GM12878 (cell line): ENCODE results near the gene VIPR1. TPM values are rescaled to one million over a fixed set of nuclear protein-coding genes. Genes with fewer than 3 reads are reported as not detected.

ENCODE experiments used
- ATAC-seq: fragments of 200-7000 bp; cut with Tn5 transposase; 3 replicates; pipeline ENCODE4 v1.9.1; 2020; ENCODE audit warnings: mild to moderate bottlenecking, moderate library complexity
- BruUV-seq: library from RNA; stranded (reverse); fragments of 400-500 nt; replicated peaks from 2 replicates; lab custom pipeline; 2021; lab: Mats Ljungman, UMichigan
- CTCF ChIA-PET: fragments of 300-600 bp; sonication (Branson Sonifier 250); formaldehyde crosslinking; extraction: SDS; loops from one replicate; lab custom pipeline; 2021; ENCODE audit warnings: inconsistent platforms; lab: Yijun Ruan, JAX
- POLR2A ChIA-PET: fragments of 350-600 bp; formaldehyde crosslinking; extraction: SDS; loops from one replicate; lab custom pipeline; 2021; ENCODE audit warnings: inconsistent platforms; lab: Charles Lee
- RAD21 ChIA-PET: fragments of 300-600 bp; sonication (Branson Sonifier 250); formaldehyde crosslinking; loops from one replicate; lab custom pipeline; 2023; ENCODE audit warnings: antibody characterized with exemption; ENCODE audit not compliant: unreplicated experiment; lab: Charles Lee
- SMC1A ChIA-PET: fragments of 300-600 bp; sonication (Branson Sonifier 250); formaldehyde crosslinking; loops from one replicate; lab custom pipeline; 2023; ENCODE audit not compliant: unreplicated experiment, uncharacterized antibody; lab: Charles Lee
- DNase-seq: peaks from one replicate; pipeline ENCODE4 v3.0.0-alpha.2; 2011; ENCODE audit warnings: low read depth, low spot score
- FAIRE-seq: peaks from 3 replicates; lab custom pipeline; 2011; peaks lifted over from hg19 to GRCh38; lab: Jason Lieb, UNC
- H2AFZ ChIP-seq: 2 replicates; pipeline ENCODE4 v1.6.0; 2011; ENCODE audit warnings: low read depth, low read length, control low read depth; ENCODE audit not compliant: control insufficient read depth
- H3K27ac ChIP-seq: 2 replicates; pipeline ENCODE4 v1.5.1; 2011; ENCODE audit warnings: control low read depth; ENCODE audit not compliant: control insufficient read depth, insufficient read depth
- H3K27me3 ChIP-seq, 2 experiments: replicated peaks in 1 of 2; 2 replicates each; pipeline versions ENCODE4 v1.6.0 to v1.6.1; 2011; ENCODE audit warnings: low read length in 1 of 2; ENCODE audit not compliant: control insufficient read depth in 2 of 2, insufficient read depth in 2 of 2
- H3K36me3 ChIP-seq, 2 experiments: 2 replicates each; pipeline ENCODE4 v1.5.1; 2011; ENCODE audit warnings: low read length in 1 of 2; ENCODE audit not compliant: control insufficient read depth in 2 of 2, insufficient read depth in 2 of 2
- H3K4me1 ChIP-seq: 2 replicates; pipeline ENCODE4 v1.6.1; 2011; ENCODE audit warnings: mild to moderate bottlenecking, low read length, moderate library complexity, mixed read lengths; ENCODE audit not compliant: control insufficient read depth, insufficient read depth
- H3K4me2 ChIP-seq: 2 replicates; pipeline ENCODE4 v1.6.0; 2011; ENCODE audit warnings: control low read depth; ENCODE audit not compliant: control insufficient read depth, insufficient read depth
- H3K4me3 ChIP-seq: fragments of 200-600 bp; sonication (generic); 2 replicates; pipeline ENCODE4 v1.5.1; 2016
- H3K79me2 ChIP-seq: 2 replicates; pipeline ENCODE4 v1.6.0; 2011; ENCODE audit warnings: low read length; ENCODE audit not compliant: control insufficient read depth, insufficient read depth
- H3K9ac ChIP-seq: 2 replicates; pipeline ENCODE4 v1.8.0; 2011; ENCODE audit warnings: low read length, control low read depth, mixed read lengths; ENCODE audit not compliant: control insufficient read depth, insufficient read depth
- H3K9me3 ChIP-seq: replicated peaks from 3 replicates; pipeline ENCODE4 v1.5.1; 2011; ENCODE audit warnings: mild to moderate bottlenecking, low read length; ENCODE audit not compliant: control insufficient read depth, insufficient read depth
- H4K20me1 ChIP-seq: 2 replicates; pipeline ENCODE4 v1.6.0; 2011; ENCODE audit not compliant: control insufficient read depth, insufficient read depth
- BCL11A ChIP-seq: IDR thresholded peaks from 2 replicates; pipeline ENCODE4 v1.6.1; 2011; ENCODE audit warnings: low read depth, low read length
- CEBPZ ChIP-seq: fragments of 150-350 bp; IDR thresholded peaks from 2 replicates; pipeline ENCODE4 v1.6.1; 2016; ENCODE audit warnings: low read depth, low read length
- JUND ChIP-seq: IDR thresholded peaks from 2 replicates; pipeline ENCODE4 v1.6.1; 2012; ENCODE audit warnings: low read depth, mild to moderate bottlenecking, low read length, improper control_type of control experiment, moderate library complexity
- MEF2B ChIP-seq: fragments of 450-650 bp; IDR thresholded peaks from 2 replicates; pipeline ENCODE4 v1.6.1; 2018; ENCODE audit warnings: mild to moderate bottlenecking, moderate library complexity; ENCODE audit not compliant: partially characterized antibody, poor library complexity, severe bottlenecking
- NR2F1 ChIP-seq: fragments of 450-650 bp; conservative IDR thresholded peaks from 2 replicates; pipeline ENCODE4 v1.6.1; 2017; ENCODE audit warnings: mild to moderate bottlenecking
- YY1 ChIP-seq: IDR thresholded peaks from 2 replicates; pipeline ENCODE4 v1.6.1; 2011; ENCODE audit warnings: low read depth, mild to moderate bottlenecking, low read length
- ZNF274 ChIP-seq: IDR thresholded peaks from one replicate; pipeline ENCODE4 v1.8.0; 2011; ENCODE audit not compliant: insufficient read length, insufficient read depth
- WGBS: methylation state at CpG from one replicate; pipeline ENCODE4 v1.1.6; 2016; ENCODE audit warnings: low lambda C conversion rate; ENCODE audit not compliant: insufficient replicate concordance, insufficient coverage; ENCODE audit errors: missing lambda C conversion rate; 5-methylcytosine and 5-hydroxymethylcytosine counted together
- in situ Hi-C: fragments of 300-500 bp; cut with MboI; formaldehyde crosslinking; loops from 9 replicates; pipeline ENCODE4 v1.14.3; 2018; ENCODE audit warnings: mixed read lengths
- intact Hi-C: fragments of 100-400 bp; cut with micrococcal nuclease; formaldehyde crosslinking; loops from one replicate; pipeline ENCODE4 v1.14.2; 2022; ENCODE audit not compliant: unreplicated experiment
- polyA plus RNA-seq, 11 experiments: library from polyadenylated mRNA; depleted of rRNA in 4 of 11; unstranded in 6 of 11; stranded (reverse) in 5 of 11; fragments of >200 nt; fragmentation: Nextera tagmentation in 4 of 11; fragmentation: Illumina TruSeq in 1 of 11; extraction: Ambion mirVana in 4 of 11; extraction: Trizol in 1 of 11; gene quantifications; 1 replicate in 1 of 11; 2 replicates in 10 of 11; pipeline versions ENCODE4 v1.2.1 to v1.2.3, GENCODE V29; 2011 to 2016; ENCODE audit warnings: inconsistent platforms in 2 of 11, missing spikeins in 2 of 11, low read depth in 1 of 11
- total RNA-seq, 4 experiments: library from RNA; depleted of rRNA in 3 of 4; stranded (reverse); fragments of >200 nt in 3 of 4; fragmentation: Illumina TruSeq in 1 of 4; extraction: Trizol in 1 of 4; gene quantifications; 2 replicates each; pipeline versions ENCODE4 v1.2.1 to v1.2.3, GENCODE V29; 2013 to 2021

Gene VIPR1
- total and polyA plus RNA-seq, 10 of the 15 experiments (the other 5 are each of a cell fraction or from before 2014, with no cell fraction given) = 0.03 to 0.28 (median 0.12) TPM; not detected in 6

DNA sequence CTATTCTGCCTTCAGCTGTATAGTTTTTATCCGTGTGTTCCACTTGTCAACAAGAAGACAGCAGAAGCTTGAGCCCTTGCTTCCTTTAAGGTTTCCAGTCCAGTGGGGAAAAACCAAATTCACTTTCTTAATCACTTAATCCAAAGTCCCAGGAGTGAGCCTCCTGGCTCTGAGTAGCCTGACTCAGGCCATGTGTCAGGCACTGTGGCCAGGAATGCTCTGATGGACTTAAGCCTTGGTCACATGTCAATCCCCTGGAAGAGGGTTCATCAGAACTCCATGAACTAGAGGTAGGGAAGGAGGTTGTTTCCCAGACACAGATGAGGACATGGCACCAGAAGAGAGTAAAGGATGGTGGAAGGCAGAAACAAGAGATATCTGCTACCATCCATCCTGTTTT is 8.8 kb downstream of the VIPR1 start (continued):
- TF ChIP-seq CEBPZ (no peak), JUND (no peak), BCL11A (no peak), YY1 (no peak)

DNA sequence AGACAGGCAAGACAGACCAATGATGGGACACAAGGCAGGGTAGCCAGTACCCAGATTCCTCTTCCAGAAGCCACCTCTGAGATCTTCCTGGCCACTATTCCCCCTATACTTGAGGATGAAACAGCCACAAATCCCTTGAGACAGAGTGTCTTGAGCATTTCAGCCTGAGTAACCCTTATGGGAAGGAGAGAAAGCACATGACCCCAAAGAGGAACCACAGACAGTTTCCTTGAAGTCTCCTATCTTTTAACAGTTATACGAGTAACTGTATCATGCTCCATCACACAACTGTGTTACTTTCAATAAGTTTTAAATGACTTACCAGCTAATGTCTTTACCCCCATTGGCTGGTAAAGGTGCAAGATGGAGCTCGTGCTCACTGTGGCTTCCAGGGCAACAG is 9.3 kb downstream of the VIPR1 start:
- H3K36me3 ChIP-seq = no peaks in the 10 kb centered on the region
- DNase-seq = no peak
- intact Hi-C loops (loop anchor here (1.0 kb wide), 1 partner anchor 30 kb away; no protein-coding TSS in a partner anchor), in situ Hi-C loops (no loop called here)
- H3K27me3 ChIP-seq = 0 out of 4 replicates have a peak, but pooled peaks cover 0 to 4% of the 10 kb centered on the region in 2 experiments
- H4K20me1 ChIP-seq = no peaks in the 10 kb centered on the region
- H3K4me3 ChIP-seq = no peak overlapping the region
- RAD21 ChIA-PET = no interaction called here
- H3K79me2 ChIP-seq = no peaks in the 10 kb centered on the region
- H3K9me3 ChIP-seq = no peaks in the 10 kb centered on the region
- no peak overlapping the region for H3K9ac ChIP-seq
- CTCF ChIA-PET = no interaction called here
- no peak overlapping the region for H2AFZ ChIP-seq
- WGBS = 2% methylated on average over 2 of the region's 2 CpGs
- no peak for TF ChIP-seq NR2F1
- no peak for TF ChIP-seq ZNF274
- TF ChIP-seq MEF2B = peak; percentile 43
- no TSS peak for BruUV-seq
- no peak overlapping the region for H3K4me2 ChIP-seq
- no peak overlapping the region for H3K27ac ChIP-seq
- no peak for ATAC-seq
- POLR2A ChIA-PET = no interaction called here
- SMC1A ChIA-PET = interaction anchor here (1.4 kb wide), 1 partner anchor 265 kb away, joined by 3 read pairs; no protein-coding TSS in a partner anchor
- no peaks in the 10 kb centered on the region for H3K4me1 ChIP-seq
- peak; percentile 69 for FAIRE-seq
